ENCODE measurements around the gene MCUB. TPM values are rescaled to one million over a fixed set of nuclear protein-coding genes. Genes with fewer than 3 reads are reported as not detected.

The MCUB gene
- total and polyA plus RNA-seq, 2 of the 13 experiments (the other 11 are each of a cell fraction or from before 2014, with no cell fraction given) = 0.95 to 2.2 TPM

GRCh38 chr4:109559625-109559982 lies 442 bp upstream of the MCUB start (continued):
- TF ChIP-seq ATAD3A (CRISPR knock-in tag; IDR thresholded peaks at IDR 0.05) (no peak), NONO (IDR thresholded peaks at IDR 0.05) (no peak), NONO (CRISPR knock-in tag; conservative IDR thresholded peaks at IDR 0.05) (0 out of 2 replicates have a peak, but pooled peaks have one; percentile 8), DZIP1 (CRISPR knock-in tag; IDR thresholded peaks at IDR 0.05) (no peak), ZNF747 (CRISPR knock-in tag; IDR thresholded peaks at IDR 0.05; ENCODE audit: borderline replicate concordance) (no peak), ZSCAN22 (CRISPR knock-in tag; IDR thresholded peaks at IDR 0.05) (no peak), ISL2 (CRISPR knock-in tag; IDR thresholded peaks at IDR 0.05) (0 out of 2 replicates have a peak, but pooled peaks have one; percentile 20), ZNF501 (CRISPR knock-in tag; IDR thresholded peaks at IDR 0.05) (no peak), ZNF775 (CRISPR knock-in tag; IDR thresholded peaks at IDR 0.05; ENCODE audit: borderline replicate concordance) (no peak), ZNF30 (CRISPR knock-in tag; IDR thresholded peaks at IDR 0.05) (no peak), ZBTB44 (CRISPR knock-in tag; IDR thresholded peaks at IDR 0.05) (no peak), DR1 (CRISPR knock-in tag; IDR thresholded peaks at IDR 0.05) (0 out of 2 replicates have a peak, but pooled peaks have one; percentile 18), ZNF558 (CRISPR knock-in tag; IDR thresholded peaks at IDR 0.05; ENCODE audit: borderline replicate concordance) (no peak), ZFP1 (CRISPR knock-in tag; IDR thresholded peaks at IDR 0.05) (no peak), MBNL3 (CRISPR knock-in tag; conservative IDR thresholded peaks at IDR 0.05) (no peak), KMT2A (CRISPR knock-in tag; IDR thresholded peaks at IDR 0.05) (0 out of 2 replicates have a peak, but pooled peaks have one; percentile 24)
- TF ChIP-seq, protein P1, sequence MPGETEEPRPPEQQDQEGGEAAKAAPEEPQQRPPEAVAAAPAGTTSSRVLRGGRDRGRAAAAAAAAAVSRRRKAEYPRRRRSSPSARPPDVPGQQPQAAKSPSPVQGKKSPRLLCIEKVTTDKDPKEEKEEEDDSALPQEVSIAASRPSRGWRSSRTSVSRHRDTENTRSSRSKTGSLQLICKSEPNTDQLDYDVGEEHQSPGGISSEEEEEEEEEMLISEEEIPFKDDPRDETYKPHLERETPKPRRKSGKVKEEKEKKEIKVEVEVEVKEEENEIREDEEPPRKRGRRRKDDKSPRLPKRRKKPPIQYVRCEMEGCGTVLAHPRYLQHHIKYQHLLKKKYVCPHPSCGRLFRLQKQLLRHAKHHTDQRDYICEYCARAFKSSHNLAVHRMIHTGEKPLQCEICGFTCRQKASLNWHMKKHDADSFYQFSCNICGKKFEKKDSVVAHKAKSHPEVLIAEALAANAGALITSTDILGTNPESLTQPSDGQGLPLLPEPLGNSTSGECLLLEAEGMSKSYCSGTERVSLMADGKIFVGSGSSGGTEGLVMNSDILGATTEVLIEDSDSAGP (CRISPR knock-in tag; IDR thresholded peaks at IDR 0.05; ENCODE audit: borderline replicate concordance) = peak; percentile 56; the same call in 1 of the 2 replicates
- TF ChIP-seq, protein P2, sequence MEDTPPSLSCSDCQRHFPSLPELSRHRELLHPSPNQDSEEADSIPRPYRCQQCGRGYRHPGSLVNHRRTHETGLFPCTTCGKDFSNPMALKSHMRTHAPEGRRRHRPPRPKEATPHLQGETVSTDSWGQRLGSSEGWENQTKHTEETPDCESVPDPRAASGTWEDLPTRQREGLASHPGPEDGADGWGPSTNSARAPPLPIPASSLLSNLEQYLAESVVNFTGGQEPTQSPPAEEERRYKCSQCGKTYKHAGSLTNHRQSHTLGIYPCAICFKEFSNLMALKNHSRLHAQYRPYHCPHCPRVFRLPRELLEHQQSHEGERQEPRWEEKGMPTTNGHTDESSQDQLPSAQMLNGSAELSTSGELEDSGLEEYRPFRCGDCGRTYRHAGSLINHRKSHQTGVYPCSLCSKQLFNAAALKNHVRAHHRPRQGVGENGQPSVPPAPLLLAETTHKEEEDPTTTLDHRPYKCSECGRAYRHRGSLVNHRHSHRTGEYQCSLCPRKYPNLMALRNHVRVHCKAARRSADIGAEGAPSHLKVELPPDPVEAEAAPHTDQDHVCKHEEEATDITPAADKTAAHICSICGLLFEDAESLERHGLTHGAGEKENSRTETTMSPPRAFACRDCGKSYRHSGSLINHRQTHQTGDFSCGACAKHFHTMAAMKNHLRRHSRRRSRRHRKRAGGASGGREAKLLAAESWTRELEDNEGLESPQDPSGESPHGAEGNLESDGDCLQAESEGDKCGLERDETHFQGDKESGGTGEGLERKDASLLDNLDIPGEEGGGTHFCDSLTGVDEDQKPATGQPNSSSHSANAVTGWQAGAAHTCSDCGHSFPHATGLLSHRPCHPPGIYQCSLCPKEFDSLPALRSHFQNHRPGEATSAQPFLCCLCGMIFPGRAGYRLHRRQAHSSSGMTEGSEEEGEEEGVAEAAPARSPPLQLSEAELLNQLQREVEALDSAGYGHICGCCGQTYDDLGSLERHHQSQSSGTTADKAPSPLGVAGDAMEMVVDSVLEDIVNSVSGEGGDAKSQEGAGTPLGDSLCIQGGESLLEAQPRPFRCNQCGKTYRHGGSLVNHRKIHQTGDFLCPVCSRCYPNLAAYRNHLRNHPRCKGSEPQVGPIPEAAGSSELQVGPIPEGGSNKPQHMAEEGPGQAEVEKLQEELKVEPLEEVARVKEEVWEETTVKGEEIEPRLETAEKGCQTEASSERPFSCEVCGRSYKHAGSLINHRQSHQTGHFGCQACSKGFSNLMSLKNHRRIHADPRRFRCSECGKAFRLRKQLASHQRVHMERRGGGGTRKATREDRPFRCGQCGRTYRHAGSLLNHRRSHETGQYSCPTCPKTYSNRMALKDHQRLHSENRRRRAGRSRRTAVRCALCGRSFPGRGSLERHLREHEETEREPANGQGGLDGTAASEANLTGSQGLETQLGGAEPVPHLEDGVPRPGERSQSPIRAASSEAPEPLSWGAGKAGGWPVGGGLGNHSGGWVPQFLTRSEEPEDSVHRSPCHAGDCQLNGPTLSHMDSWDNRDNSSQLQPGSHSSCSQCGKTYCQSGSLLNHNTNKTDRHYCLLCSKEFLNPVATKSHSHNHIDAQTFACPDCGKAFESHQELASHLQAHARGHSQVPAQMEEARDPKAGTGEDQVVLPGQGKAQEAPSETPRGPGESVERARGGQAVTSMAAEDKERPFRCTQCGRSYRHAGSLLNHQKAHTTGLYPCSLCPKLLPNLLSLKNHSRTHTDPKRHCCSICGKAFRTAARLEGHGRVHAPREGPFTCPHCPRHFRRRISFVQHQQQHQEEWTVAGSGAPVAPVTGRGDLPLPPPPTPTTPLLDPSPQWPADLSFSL (CRISPR knock-in tag; IDR thresholded peaks at IDR 0.05) = no peak
